HG03442 (cell line): Measurements from ENCODE around the gene REC114.
"Not testable (repeated sequence)": the region's sequence is repeated elsewhere in the genome, so short reads cannot be mapped to it uniquely, and the experiment has no call there.

ENCODE experiments used
- ATAC-seq: cut with Tn5 transposase; IDR thresholded peaks from one replicate; pipeline ENCODE4 v1.9.1; 2021; ENCODE audit warnings: mild to moderate bottlenecking, moderate library complexity; ENCODE audit not compliant: unreplicated experiment

The REC114 gene

DNA sequence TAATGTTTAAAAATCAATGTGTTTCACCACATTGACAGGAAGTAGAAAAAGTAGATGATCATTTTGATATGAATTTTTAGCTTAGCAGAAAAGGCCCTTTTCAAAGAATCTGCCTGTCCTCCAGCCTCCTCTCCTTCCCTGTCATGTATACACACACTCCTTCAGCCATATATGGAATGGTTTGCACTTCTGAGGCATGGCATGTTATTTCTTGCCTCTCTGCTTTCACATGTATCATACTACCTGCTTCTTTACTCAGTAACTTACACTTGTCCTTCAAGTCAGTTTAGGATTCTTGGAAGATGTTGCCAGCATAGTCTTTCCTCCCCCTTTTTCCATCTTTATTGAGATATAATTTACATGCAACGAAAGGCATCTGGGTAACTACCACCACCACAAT lies 79.0 kb downstream of the REC114 start:
- no peak for ATAC-seq

DNA sequence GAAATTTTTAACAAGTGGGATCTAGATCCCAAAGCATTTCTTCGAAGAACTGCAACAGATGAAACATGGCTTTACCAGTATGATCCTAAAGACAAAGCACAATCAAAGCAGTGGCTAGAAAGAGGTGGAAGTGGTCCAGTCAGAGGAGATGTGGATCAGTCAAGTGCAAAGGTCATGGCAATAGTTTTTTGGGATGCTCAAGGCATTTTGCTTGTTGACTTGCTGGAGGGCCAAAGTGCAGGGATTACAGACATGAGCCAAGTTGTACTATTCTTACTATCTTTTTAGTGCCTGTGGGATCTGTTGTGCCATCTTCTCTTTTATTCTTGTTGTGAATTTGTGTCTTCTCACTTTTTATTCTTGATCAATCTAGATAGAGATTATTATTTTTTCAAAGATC lies 82.0 kb downstream of the REC114 start:
- ATAC-seq: no peak

DNA sequence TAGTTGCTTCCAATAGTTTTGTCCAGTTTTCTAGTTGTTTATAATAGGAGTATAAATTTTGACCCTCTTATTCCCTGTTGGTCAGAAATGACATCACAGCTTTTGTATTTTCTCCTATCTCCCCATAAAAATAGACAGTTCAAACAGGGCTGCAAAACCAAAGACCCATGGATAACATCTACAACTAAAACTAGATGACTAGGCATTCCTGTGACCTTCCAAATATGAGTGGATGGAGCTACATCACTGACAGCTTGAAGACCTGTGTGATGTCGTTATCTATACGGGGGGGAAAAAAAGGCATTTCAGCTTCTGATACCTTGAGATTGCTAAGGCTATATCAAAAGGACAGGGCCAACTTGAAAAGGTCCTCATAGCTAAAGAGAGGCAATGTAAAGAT lies 84.6 kb downstream of the REC114 start:
- ATAC-seq: no peak

DNA sequence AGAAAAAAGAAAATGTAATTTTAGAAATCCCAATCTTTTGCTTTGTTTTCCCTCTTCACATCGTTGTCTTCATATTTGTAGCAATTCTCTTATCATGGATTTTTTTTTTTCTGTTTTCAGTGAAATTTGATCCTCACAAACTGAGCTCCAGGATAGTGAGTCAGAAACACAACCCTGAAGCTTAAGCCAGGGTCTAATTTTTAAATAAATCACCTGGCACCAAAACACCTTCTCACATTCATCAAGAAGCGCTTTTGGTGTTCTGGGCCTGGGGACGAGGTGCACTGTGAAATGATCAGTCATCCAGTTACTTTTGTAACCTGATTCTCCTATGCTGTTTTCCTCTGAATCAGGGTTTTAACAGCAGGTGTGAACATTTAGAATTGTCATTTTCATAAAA lies 87.7 kb downstream of the REC114 start:
- ATAC-seq: no peak

DNA sequence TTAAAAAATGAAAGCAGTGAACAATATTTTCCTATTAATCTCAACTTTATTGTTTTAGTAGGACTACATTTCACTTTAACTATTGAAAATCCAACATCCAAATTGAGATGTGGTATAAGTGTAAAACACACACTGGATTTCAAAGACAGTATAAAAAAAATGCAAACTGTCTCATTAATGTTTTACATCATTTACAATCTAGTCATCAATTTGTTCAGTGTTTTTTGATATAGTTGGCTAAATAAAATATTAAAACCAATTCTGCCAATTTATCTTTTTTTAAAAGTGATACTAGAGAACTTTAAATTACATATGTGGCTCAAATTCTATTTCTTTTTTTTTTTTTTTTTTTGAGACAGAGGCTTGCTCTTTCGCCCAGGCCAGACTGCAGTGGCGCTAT lies 95.2 kb downstream of the REC114 start:
- no peak for ATAC-seq

DNA sequence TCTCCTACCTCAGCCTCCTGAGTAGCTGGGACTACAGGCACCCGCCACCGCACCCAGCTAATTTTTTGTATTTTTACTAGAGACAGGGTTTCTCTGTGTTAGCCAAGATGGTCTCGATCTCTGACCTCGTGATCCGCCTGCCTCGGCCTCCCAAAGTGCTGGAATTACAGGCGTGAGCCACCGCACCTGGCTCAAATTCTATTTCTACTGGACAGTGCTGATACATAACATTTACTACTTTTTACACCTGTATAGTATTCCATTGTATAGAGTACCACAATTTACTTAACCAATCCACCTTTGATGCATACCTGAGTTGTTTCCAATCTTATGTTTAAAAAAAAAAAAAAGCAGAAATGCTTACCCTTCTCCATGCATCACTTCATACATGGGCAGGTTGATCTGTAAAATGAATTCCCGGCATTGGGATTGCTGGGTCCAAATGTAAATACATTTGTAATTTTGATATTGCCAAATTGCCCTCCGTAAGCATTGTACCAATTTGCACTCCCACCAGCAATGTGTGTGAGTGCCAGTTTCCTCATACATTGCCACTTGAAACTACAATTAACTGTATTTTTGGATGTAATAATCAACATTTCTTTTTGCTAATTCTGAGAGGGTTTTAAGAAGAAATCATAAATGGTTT lies 95.7 kb downstream of the REC114 start:
- ATAC-seq: no peak

DNA sequence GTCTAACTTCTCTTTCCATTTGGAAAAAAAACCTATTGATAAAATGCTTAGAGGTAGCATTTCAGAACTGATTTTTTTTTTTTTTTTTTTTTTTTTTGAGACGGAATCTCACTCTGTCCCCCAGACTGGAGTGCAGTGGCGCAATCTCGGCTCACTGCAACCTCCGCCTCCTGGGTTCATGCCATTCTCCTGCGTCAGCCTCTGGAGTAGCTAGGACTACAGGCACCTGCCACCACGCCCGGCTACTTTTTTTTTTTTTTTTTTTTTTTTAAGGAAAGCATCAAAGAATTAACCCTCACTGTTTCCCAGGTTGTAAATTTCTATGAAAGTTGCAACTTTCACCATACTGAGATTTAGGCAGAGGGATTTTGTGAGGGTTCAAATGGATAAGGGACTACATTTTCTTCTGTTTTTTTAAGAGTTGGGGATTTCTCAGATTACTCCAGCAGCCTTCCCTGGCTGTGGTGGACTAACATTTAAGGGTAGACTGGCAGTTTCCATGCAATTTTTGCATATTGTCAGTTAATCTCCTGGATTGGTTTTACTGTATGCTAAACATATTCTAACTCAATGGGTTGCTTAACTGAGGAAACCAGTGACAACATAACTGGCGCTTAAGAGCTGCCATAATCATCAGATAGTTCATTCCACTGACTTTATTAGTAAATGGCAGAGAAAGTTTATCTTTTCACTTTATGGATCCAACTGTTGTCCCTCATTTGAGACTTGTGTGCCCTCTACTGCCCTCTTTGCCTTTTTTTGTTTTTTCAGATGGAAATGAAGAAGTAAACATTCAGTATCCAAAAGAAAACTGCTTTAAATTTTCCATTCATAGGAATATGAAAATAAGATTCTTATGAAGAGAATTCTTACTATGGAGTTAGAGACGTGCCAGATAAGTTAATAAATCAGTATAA lies 96.5 kb downstream of the REC114 start:
- no peak for ATAC-seq

DNA sequence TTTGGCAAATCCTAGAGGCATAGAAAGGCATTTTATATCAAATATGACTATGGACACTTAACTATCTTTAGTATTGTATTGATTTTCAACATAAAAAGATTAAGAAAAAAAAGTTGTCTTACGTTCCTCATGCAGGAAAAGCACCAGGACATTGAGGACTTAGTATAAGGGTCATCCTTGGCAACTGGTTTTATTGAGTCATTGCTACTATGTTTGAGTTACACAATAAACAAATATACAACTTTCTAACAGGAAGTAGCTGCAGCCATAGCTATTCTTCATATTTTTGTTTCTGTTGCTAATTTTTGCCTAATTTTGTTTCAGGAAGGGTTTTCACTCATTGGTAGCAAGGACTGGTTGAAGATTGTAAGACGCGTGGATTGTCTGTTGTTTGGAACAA lies 97.2 kb downstream of the REC114 start:
- no peak for ATAC-seq

DNA sequence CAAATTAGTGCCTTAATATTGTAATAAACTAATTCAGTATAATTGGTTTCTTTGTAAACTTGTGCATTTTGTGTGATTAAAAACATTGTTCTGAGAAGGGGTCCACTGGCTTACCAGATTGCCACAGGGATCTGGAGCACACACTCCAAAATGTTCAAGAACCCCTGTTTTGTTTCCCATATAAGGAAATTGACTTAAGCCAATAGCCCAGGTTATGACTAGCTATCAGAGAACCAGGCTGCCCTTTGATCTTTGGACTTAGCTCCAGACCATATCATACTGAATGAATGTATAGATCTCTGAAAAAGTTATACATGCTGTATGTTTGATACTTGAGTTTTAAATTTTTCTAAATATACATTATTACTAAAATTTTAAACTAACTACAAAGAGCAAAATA lies 98.5 kb downstream of the REC114 start:
- ATAC-seq: no peak

DNA sequence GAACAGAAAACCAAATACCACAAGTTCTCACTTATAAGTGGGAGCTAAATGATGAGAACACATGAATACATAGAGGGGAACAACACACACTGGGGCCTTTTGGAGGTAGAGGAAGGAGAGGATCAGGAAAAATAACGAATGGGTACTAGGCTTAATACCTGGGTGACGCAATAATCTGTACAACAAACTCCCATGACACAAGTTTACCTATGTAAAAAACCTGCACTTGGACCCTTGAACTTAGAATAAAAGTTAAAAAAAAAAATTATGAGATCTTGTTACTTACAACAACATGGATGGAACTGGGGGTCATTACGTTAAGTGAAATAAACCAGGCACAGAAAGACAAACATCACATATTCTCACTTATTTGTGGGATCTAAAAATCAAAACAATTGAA lies 106.0 kb downstream of the REC114 start:
- ATAC-seq: not testable (repeated sequence)

DNA sequence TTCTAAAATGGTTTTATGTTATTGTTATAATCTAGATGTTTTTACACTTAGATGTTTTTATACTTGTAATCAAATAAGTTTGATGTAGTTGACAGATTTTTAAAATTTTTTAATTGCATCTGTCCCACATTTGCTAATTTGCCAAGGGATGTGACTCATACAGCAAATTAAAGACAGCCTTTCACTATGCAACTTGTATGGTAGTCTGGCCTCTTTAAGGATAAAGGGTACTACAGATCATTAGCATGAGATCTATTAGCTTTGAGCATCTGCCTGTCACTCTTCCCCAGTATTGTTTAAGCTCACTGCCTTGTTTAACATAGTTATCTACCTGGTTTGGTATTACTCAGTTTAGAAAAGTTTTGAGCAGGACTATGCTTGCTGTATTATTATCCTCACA lies 107.2 kb downstream of the REC114 start:
- no peak for ATAC-seq

DNA sequence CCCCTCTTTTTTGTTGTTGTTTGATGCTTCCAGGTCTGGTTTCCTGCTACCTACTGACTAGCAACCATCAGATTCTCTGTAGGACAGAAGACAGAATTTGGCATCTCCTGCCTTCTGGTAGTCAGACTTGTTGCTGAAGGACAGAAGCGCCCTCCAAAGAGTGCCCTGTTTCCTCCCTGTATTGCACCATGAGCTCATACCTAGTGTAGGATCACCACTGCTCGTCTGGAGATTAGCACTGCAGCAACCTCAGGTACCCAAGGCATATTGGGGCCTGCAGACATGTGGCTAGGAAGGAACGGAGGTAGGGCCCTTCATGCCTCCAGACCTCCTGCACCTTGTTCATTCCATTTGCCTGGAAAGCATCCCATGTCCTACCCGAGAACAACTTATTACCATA lies 112.1 kb downstream of the REC114 start:
- ATAC-seq: no peak

DNA sequence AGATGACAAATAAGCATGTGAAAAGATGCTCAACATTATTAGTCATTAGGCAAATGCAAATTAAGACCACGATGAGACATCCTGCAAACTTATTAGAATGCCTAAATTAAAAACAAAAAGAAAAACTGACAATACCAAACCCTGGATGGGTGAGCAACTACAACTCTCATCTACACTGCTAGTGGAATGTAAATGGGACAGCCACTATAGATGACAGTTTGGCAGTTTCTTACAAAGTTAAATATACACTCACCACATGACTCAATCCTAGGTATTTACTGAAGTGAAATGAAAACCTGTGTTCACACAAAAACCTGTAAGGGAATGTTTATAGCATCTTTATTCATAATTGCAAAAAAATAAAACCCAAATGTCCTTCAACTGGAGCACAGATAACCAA lies 115.6 kb downstream of the REC114 start:
- ATAC-seq: no peak

DNA sequence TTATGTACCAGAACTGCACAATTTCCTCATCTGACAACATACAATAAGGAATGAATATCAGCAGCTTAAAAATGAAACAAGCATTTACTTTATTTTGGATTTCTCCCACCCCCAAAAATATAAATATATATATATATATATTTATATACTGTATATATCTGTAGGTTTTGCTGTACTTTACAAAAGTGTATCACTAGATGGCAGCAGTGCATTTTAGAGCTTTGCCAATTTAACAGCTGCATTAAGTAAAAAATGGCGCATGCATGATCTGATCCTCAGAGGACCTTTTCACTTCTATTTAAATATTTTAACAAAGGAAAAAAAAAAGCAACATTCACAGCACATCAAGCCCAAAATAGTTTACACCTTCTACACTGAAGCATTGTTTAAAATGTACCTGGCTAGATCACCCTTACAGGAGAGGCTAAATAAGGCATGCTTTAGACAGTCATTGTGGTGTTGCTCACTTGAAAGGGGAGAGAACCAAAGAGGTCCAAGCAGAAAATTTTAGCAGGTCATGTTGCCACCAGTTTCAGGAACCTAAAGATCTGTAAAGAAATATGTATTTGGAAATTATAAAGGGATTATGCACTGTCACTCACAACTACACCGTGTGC lies 117.6 kb downstream of the REC114 start:
- ATAC-seq: no peak

DNA sequence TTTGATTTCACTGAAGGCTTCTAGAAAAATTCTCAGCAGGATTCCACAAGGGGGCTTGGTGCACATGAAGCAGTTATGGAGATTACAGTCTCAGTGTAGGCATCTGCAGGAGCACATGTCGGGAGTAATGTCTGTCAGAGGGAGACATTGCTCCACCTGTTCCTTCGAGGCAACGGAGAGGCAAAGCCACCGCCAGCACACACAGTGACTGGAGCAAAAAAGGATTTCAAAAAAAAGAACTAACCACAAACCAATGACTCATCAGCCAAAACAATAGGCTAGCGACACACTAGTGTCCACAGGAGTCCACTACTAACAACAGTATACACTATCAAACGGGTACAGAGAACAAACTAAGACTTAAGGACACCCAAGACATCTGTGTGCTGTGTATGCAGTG lies 121.3 kb downstream of the REC114 start:
- ATAC-seq: no peak

DNA sequence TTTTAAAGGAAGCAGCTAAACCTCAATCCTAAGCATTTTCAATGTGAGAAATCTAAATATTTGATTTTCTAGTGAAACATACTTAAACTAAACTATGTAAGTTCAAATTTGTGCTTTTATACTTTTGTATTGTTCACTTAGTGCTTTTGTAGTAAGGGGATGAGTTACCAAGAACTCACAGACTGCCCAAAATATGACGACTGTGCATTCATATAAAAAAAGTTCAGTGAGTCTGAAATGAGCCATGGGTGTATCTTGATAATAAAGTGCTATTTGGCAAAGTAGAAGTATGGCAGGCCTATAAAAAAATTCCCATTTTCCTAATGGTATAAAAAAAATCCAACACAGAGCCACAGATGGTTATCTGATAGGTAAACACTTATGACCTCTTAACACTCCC lies 124.1 kb downstream of the REC114 start:
- ATAC-seq: no peak

DNA sequence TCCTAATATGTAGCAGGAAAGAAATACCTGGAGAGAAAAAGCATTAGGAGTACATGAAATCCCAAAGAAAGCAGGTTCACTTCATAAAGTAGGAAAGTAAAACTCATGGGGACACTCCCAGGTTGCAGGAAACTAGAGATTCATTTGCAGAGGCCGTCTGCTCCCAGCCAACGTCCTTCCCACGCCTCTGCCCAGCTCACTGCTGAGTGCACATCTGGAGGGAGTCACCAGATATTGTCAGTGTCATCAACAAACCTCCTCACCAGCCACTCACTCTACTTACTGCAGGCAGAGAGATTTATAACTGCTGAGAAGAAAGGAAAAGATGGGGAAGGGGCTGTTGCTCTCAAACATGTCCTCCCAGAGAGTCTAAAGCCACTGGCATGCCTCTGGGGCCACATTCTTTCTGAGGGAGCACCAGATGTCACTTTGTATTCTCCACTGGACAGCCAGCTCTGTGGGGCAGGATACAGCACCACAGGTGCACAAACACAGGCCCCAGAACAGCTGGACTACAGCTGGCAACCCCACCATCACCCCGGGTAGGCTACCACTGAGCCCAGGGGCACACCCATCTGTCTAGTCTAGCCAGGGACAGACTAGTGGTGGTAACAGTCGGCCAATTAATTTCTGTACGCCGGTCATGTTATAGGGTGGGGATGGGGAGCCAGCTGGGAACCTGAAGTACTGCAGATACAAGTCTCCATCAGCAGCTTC lies 125.8 kb downstream of the REC114 start:
- ATAC-seq: no peak

DNA sequence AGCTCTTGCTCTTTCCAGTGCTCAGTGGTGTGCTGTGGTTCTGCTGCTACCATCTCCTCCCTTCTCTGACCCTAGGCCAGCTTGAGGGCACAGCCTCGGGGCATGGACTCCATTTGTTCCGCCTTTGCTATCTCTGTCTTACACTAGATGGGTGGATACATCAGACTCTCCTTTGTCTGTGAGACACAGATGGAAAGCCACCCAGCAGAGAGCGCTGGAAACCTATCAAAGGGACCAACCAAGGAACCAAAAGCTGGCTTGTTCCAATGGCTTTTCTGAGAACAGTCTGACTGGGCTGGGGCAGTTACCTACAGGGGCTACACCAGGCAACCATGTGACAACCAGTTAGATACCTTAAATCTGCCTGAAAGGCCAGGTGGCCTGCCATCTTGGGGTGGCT lies 126.4 kb downstream of the REC114 start:
- ATAC-seq: no peak

DNA sequence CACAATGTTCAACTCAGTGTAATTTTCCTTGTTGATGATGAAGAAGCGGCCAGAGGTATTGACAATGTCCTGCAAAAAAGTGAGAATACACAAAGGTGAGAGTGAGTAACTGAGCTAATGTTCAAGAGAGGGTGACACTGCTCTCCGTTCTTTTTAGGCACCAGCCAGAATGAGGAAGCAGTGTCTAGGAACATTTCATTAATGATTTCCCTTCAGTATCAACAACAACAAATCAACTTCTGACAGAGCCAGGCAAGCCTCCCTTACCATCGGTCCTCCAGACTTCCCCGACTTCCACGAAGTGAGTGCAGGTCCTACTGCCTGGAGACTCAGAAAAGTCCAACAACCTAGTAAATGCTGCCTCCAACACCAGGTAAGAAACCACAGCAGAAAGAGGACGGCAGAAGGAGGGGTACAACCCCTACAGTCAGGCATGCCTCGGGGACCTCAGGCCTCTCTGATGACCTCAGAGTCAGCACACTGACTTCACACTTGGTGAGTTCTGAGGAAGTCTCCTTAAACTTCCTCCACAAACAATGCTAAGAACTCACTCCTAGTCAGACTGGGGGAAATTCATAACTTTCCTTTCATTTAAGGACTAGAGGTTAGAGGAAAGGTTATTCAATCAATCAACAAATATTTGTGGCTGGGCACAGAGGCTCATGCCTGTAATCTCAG lies 127.5 kb downstream of the REC114 start:
- no peak for ATAC-seq

DNA sequence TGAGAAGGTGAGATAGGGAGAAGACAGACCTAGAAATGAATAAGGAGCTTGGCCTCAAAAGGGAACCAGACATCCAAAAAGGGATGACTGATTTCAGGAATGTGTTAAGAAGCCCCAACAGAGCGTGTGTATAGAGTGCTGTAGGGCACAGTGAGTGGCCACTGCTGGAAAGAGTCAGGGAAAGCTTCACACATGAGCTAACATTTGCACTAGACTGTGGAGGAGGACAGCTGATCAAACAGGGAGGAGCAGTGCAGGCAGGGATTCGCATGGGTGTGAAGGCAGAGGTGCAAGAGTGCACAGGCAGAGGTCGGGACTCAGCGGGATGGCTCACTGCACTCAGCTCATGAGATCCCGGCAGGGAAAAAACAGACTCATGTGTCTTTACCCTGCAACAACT lies 128.4 kb downstream of the REC114 start:
- no peak for ATAC-seq

DNA sequence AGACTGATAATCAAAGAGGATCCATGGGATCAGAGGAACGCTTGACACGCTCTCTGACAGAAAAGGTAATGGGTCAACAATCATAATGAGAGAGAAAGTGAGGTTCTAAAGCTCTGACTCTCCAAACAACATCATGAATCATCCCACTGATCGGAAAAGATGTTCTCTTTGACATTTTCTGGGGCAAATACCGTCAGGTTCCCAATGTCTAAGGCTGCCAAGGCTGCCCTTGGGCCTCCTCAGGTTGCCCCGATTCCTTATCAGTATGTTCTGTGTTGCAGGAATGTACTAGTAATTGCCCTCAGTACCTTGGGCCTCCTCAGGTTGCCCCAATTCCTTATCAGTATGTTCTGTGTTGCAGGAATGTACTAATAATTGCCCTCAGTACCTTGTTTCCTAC lies 129.3 kb downstream of the REC114 start:
- no peak for ATAC-seq
